PC-3 (cell line): Measurements from ENCODE around the gene SLC35F2.

Experiments used
- CTCF ChIP-seq: fragments of 300-600 bp; sonication (generic); conservative IDR thresholded peaks from 2 replicates; pipeline ENCODE4 v1.5.1; 2017; ENCODE audit warnings: antibody characterized with exemption, low read depth, mild to moderate bottlenecking, low read length
- EZH2 ChIP-seq: fragments of 300-600 bp; sonication (generic); IDR thresholded peaks from one replicate; pipeline ENCODE4 v1.6.1; 2017; ENCODE audit warnings: antibody characterized with exemption, mild to moderate bottlenecking, low read length; ENCODE audit not compliant: unreplicated experiment
- EZH2phosphoT487 ChIP-seq: fragments of 300-600 bp; sonication (generic); IDR thresholded peaks from 2 replicates; pipeline ENCODE4 v1.6.1; 2018; ENCODE audit warnings: mild to moderate bottlenecking, antibody characterized with exemption, low read length, borderline replicate concordance

GRCh38 chr11:107876141-107876540, 17.6 kb upstream of the SLC35F2 start:
- TF ChIP-seq CTCF, result no peak
- TF ChIP-seq EZH2, result no peak
- no peak for TF ChIP-seq EZH2phosphoT487
